Fibroblast of the aortic adventitia (primary cell): ENCODE data around the gene ANKRD62. TPM values are rescaled to one million over a fixed set of nuclear protein-coding genes. Genes with fewer than 3 reads are reported as not detected.
"Not testable (repeated sequence)": the region's sequence is repeated elsewhere in the genome, so short reads cannot be mapped to it uniquely, and the experiment has no call there.

Experiments used
- DNase-seq: peaks from one replicate; pipeline ENCODE4 v3.0.0-alpha.2; 2010; ENCODE audit warnings: low read depth
- H3K4me3 ChIP-seq: 2 replicates; pipeline ENCODE4 v1.5.1; 2011; ENCODE audit warnings: low read depth, mild to moderate bottlenecking, control low read depth, low read length, moderate library complexity
- CTCF ChIP-seq: IDR thresholded peaks from 2 replicates; pipeline ENCODE4 v1.5.1; 2011; ENCODE audit warnings: mild to moderate bottlenecking, low read length, control low read depth, inconsistent platforms; ENCODE audit not compliant: insufficient read depth
- total RNA-seq: library from RNA; depleted of rRNA; stranded (reverse); fragments of >200 nt; gene quantifications from 2 replicates; pipeline ENCODE4 v1.2.3, GENCODE V29; 2012; ENCODE audit warnings: low replicate concordance

The ANKRD62 gene
- total RNA-seq, 1 donor: not detected

- peak; percentile 8 for DNase-seq
- no peak overlapping the region for H3K4me3 ChIP-seq
- TF ChIP-seq CTCF: peak; percentile 49
Observed at GRCh38 chr18:12121175-12122042, 27.8 kb downstream of the ANKRD62 start.

- H3K4me3 ChIP-seq, DNase-seq: not testable (repeated sequence)
Observed at GRCh38 chr18:12122043-12122389, 28.4 kb downstream of the ANKRD62 start.

- not testable (repeated sequence) for DNase-seq
Observed at GRCh38 chr18:12127647-12128046, 34.0 kb downstream of the ANKRD62 start.

GRCh38 chr18:12138831-12139230 lies 45.2 kb downstream of the ANKRD62 start:
- not testable (repeated sequence) for DNase-seq, H3K4me3 ChIP-seq

More at GRCh38 chr18:12127647-12128046, 34.0 kb downstream of the ANKRD62 start:
- not testable (repeated sequence) for H3K4me3 ChIP-seq

- not testable (repeated sequence) for H3K4me3 ChIP-seq, DNase-seq
Observed at GRCh38 chr18:12140866-12141265, 47.2 kb downstream of the ANKRD62 start.

- H3K4me3 ChIP-seq, DNase-seq: not testable (repeated sequence)
Observed at GRCh38 chr18:12141778-12142177, 48.1 kb downstream of the ANKRD62 start.

GRCh38 chr18:12149431-12149830 lies 55.8 kb downstream of the ANKRD62 start:
- not testable (repeated sequence) for DNase-seq, H3K4me3 ChIP-seq

- DNase-seq: no peak
- no peak overlapping the region for H3K4me3 ChIP-seq
- no peak for TF ChIP-seq CTCF
Observed at GRCh38 chr18:12154361-12154760, 60.7 kb downstream of the ANKRD62 start.

GRCh38 chr18:12155996-12156395 lies 62.4 kb downstream of the ANKRD62 start:
- DNase-seq: no peak
- H3K4me3 ChIP-seq: no peak overlapping the region
- no peak for TF ChIP-seq CTCF

- no peak for DNase-seq
- no peak for TF ChIP-seq CTCF
- H3K4me3 ChIP-seq: no peak overlapping the region
Observed at GRCh38 chr18:12159446-12159845, 65.8 kb downstream of the ANKRD62 start.
